ENCODE measurements around the gene HAUS2.

DNA sequence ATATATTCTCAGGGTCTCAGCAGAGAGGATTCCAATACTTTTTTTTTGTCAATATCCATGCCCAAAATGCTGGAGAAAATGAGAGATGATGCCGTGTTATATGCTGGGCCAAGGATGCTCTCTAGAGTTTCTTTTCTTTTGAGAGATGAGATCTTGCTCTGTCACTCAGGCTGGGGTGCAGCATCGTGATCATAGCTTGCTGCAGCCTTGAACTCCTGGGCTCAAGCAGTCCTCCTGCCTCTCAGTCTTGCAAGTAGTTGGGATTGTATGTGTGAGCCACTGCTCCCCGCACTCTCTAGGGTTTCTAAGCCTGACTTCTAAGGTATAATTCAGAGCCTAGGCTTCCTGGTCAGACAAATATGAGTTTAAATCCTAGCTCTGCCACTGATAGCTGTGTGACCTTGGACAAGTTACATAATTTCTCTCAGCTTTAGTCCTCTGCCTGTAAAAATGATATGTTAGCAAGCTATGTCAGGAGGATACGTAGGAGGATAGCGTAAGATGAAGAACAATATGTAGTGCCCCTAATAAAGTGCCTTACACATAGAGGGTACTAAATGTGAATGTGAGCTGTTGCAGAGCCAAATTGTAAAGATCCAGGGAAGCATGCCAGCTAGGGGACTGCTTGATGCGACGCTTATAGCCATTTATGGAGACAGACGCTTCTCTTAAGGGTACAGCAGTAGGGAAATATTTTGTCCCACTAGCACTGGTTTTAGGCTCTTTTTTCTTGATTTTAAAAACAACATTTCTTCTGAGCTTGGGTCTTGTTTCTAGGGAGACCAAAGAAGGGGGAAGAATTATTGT, 34.1 kb downstream of the HAUS2 start:
- TF ChIP-seq POLR2A (IDR thresholded peaks at IDR 0.05; ENCODE audit: borderline replicate concordance, extremely low read depth, insufficient read depth, insufficient read length) (no peak), SP1 (IDR thresholded peaks at IDR 0.05; ENCODE audit: low read depth) (no peak), JUND (IDR thresholded peaks at IDR 0.05) (no peak), SIN3A (IDR thresholded peaks at IDR 0.05; ENCODE audit: low read depth) (no peak), POLR2AphosphoS5 (IDR thresholded peaks at IDR 0.05; ENCODE audit: low read depth, low read length) (no peak), CEBPB (IDR thresholded peaks at IDR 0.05; ENCODE audit: low read depth) (no peak), EZH2 (IDR thresholded peaks at IDR 0.05) (no peak), ZFX (IDR thresholded peaks at IDR 0.05) (no peak), YY1 (IDR thresholded peaks at IDR 0.05; ENCODE audit: extremely low read depth, insufficient replicate concordance, low read depth, low read length) (no peak), RAD21 (IDR thresholded peaks at IDR 0.05; ENCODE audit: low read depth) (no peak)
- TF ChIP-seq, protein P1, sequence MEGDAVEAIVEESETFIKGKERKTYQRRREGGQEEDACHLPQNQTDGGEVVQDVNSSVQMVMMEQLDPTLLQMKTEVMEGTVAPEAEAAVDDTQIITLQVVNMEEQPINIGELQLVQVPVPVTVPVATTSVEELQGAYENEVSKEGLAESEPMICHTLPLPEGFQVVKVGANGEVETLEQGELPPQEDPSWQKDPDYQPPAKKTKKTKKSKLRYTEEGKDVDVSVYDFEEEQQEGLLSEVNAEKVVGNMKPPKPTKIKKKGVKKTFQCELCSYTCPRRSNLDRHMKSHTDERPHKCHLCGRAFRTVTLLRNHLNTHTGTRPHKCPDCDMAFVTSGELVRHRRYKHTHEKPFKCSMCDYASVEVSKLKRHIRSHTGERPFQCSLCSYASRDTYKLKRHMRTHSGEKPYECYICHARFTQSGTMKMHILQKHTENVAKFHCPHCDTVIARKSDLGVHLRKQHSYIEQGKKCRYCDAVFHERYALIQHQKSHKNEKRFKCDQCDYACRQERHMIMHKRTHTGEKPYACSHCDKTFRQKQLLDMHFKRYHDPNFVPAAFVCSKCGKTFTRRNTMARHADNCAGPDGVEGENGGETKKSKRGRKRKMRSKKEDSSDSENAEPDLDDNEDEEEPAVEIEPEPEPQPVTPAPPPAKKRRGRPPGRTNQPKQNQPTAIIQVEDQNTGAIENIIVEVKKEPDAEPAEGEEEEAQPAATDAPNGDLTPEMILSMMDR (IDR thresholded peaks at IDR 0.05 in 2 of 3, conservative IDR thresholded peaks at IDR 0.05 in 1 of 3; ENCODE audit: borderline replicate concordance in 1 of 3, insufficient read depth in 1 of 3, low read depth in 2 of 3, low read length in 2 of 3) = no peak
- TF ChIP-seq, protein P2, sequence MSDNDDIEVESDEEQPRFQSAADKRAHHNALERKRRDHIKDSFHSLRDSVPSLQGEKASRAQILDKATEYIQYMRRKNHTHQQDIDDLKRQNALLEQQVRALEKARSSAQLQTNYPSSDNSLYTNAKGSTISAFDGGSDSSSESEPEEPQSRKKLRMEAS (IDR thresholded peaks at IDR 0.05) = no peak
- TF ChIP-seq, protein P3, sequence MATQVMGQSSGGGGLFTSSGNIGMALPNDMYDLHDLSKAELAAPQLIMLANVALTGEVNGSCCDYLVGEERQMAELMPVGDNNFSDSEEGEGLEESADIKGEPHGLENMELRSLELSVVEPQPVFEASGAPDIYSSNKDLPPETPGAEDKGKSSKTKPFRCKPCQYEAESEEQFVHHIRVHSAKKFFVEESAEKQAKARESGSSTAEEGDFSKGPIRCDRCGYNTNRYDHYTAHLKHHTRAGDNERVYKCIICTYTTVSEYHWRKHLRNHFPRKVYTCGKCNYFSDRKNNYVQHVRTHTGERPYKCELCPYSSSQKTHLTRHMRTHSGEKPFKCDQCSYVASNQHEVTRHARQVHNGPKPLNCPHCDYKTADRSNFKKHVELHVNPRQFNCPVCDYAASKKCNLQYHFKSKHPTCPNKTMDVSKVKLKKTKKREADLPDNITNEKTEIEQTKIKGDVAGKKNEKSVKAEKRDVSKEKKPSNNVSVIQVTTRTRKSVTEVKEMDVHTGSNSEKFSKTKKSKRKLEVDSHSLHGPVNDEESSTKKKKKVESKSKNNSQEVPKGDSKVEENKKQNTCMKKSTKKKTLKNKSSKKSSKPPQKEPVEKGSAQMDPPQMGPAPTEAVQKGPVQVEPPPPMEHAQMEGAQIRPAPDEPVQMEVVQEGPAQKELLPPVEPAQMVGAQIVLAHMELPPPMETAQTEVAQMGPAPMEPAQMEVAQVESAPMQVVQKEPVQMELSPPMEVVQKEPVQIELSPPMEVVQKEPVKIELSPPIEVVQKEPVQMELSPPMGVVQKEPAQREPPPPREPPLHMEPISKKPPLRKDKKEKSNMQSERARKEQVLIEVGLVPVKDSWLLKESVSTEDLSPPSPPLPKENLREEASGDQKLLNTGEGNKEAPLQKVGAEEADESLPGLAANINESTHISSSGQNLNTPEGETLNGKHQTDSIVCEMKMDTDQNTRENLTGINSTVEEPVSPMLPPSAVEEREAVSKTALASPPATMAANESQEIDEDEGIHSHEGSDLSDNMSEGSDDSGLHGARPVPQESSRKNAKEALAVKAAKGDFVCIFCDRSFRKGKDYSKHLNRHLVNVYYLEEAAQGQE (IDR thresholded peaks at IDR 0.05; ENCODE audit: low read depth) = no peak
